SU-DHL-6 (cell line): Measurements from ENCODE around the gene DENND5A.

Experiments
- H2AFZ ChIP-seq: fragments of 200-600 bp; sonication (generic); 2 replicates; pipeline ENCODE4 v1.6.1; 2014; ENCODE audit warnings: low read depth, mild to moderate bottlenecking, moderate library complexity, mixed read lengths, antibody characterized with exemption, low read length; ENCODE audit not compliant: severe bottlenecking
- H3F3A ChIP-seq: fragments of 200-600 bp; shearing (Covaris generic); 2 replicates; pipeline ENCODE4 v1.6.0; 2016; ENCODE audit warnings: antibody characterized with exemption, mild to moderate bottlenecking; ENCODE audit not compliant: insufficient read depth
- H3K27ac ChIP-seq: fragments of 200-600 bp; sonication (generic); 2 replicates; pipeline ENCODE4 v1.5.1; 2016; ENCODE audit warnings: low read depth, mild to moderate bottlenecking, low read length, moderate library complexity, mixed read lengths
- H3K27me3 ChIP-seq: fragments of 200-600 bp; sonication (generic), shearing (Covaris generic); 2 replicates; pipeline ENCODE4 v1.6.0; 2014; ENCODE audit warnings: mild to moderate bottlenecking, low read length
- H3K36me3 ChIP-seq: fragments of 200-600 bp; sonication (generic); 2 replicates; pipeline ENCODE4 v1.6.1; 2014; ENCODE audit warnings: mild to moderate bottlenecking, low read length, mixed read lengths
- H3K4me2 ChIP-seq: fragments of 300-600, 200-600 bp; shearing (Covaris generic), sonication (generic); 2 replicates; pipeline ENCODE4 v1.6.0; 2014; ENCODE audit warnings: low read length, low read depth, mild to moderate bottlenecking; ENCODE audit not compliant: poor library complexity, severe bottlenecking
- H3K4me3 ChIP-seq: fragments of 200-600 bp; sonication (generic); 2 replicates; pipeline ENCODE4 v1.5.1; 2014; ENCODE audit warnings: antibody characterized with exemption, low read length, mild to moderate bottlenecking, mixed read lengths; ENCODE audit not compliant: insufficient read depth, poor library complexity, severe bottlenecking
- H3K79me2 ChIP-seq: fragments of 200-600 bp; sonication (generic); 2 replicates; pipeline ENCODE4 v1.6.1; 2014; ENCODE audit warnings: mild to moderate bottlenecking, low read length, moderate library complexity; ENCODE audit not compliant: insufficient read depth
- H3K9ac ChIP-seq: fragments of 200-600 bp; sonication (generic); 2 replicates; pipeline ENCODE4 v1.7.0; 2014; ENCODE audit warnings: mild to moderate bottlenecking, low read length
- H3K9me2 ChIP-seq: fragments of 200-600 bp; sonication (generic); replicated peaks from 2 replicates; pipeline ENCODE4 v1.6.1; 2014; ENCODE audit warnings: low read length; ENCODE audit not compliant: insufficient read depth
- H3K9me3 ChIP-seq: fragments of 200-600 bp; sonication (generic); 2 replicates; pipeline ENCODE4 v1.6.1; 2014; ENCODE audit warnings: low read length, mixed read lengths; ENCODE audit not compliant: insufficient read depth
- H4K20me1 ChIP-seq: fragments of 200-600 bp; sonication (generic); 2 replicates; pipeline ENCODE4 v1.6.1; 2014; ENCODE audit warnings: low read depth, mild to moderate bottlenecking, antibody characterized with exemption, low read length, moderate library complexity, mixed read lengths
- EZH2phosphoT487 ChIP-seq: fragments of 200-600 bp; sonication (generic), shearing (Covaris generic); conservative IDR thresholded peaks from 2 replicates; pipeline ENCODE4 v1.6.1; 2018; ENCODE audit warnings: mild to moderate bottlenecking, antibody characterized with exemption, low read length, moderate library complexity, mixed read lengths
- TF ChIP-seq, protein P1 (sequence below): fragments of 200-600 bp; sonication (generic); IDR thresholded peaks from one replicate; pipeline ENCODE4 v1.5.1; 2017; ENCODE audit warnings: antibody characterized with exemption, mild to moderate bottlenecking, low read length, moderate library complexity; ENCODE audit not compliant: insufficient read depth, poor library complexity, severe bottlenecking

DENND5A gene

DNA sequence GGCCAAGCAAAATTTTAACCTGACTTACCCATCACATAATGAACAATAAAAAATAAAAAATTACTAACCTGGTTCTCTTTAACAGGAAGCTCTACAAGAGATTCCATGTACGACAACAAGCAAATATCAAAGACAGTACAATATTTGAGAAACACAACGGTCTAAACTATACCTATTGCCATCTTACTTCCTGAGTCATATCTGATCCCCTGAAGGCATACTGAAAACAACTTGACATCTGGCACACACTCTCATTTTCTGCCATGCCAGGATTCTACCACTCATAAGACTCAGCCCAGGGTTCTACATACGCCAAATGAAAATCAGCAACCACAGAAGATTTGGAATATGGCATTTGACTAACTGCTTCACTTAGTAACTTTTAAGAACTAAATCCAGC lies 13.8 kb downstream of the DENND5A start:
- H3K4me2 ChIP-seq = no peak overlapping the region
- H3K27me3 ChIP-seq = no peaks in the 10 kb centered on the region
- no peak overlapping the region for H3K9ac ChIP-seq
- no peak overlapping the region for H2AFZ ChIP-seq
- H3K36me3 ChIP-seq = no peaks in the 10 kb centered on the region
- H3K9me2 ChIP-seq = no peaks in the 10 kb centered on the region
- no peaks in the 10 kb centered on the region for H3F3A ChIP-seq
- no peak for TF ChIP-seq EZH2phosphoT487
- TF ChIP-seq, protein P1, sequence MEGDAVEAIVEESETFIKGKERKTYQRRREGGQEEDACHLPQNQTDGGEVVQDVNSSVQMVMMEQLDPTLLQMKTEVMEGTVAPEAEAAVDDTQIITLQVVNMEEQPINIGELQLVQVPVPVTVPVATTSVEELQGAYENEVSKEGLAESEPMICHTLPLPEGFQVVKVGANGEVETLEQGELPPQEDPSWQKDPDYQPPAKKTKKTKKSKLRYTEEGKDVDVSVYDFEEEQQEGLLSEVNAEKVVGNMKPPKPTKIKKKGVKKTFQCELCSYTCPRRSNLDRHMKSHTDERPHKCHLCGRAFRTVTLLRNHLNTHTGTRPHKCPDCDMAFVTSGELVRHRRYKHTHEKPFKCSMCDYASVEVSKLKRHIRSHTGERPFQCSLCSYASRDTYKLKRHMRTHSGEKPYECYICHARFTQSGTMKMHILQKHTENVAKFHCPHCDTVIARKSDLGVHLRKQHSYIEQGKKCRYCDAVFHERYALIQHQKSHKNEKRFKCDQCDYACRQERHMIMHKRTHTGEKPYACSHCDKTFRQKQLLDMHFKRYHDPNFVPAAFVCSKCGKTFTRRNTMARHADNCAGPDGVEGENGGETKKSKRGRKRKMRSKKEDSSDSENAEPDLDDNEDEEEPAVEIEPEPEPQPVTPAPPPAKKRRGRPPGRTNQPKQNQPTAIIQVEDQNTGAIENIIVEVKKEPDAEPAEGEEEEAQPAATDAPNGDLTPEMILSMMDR = no peak
- peaks cover 10% of the 10 kb centered on the region; the same call in 1 of the 2 replicates for H4K20me1 ChIP-seq
- H3K79me2 ChIP-seq = no peaks in the 10 kb centered on the region
- H3K27ac ChIP-seq = no peak overlapping the region
- no peaks in the 10 kb centered on the region for H3K9me3 ChIP-seq
- H3K4me3 ChIP-seq = no peak overlapping the region

DNA sequence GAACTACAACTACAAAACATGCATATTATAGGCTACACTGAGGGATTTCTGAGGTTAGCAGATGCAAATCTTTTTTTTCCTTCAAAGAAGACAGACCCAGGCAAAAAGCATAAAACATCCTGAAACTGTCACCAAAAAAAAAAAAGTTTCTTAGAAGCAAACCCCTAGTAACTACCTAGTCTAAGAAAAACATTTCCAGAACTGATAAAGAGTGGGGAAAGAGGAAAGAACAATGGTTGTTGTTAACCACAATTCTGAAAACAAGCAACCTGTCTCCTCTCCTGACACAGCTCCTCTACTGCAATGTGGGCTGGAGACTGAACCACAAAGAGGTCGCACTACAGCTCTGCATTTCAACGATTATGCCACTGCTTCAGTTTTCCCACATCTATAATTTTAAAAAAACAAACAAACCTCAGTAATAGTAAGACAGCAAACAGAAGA lies 15.0 kb downstream of the DENND5A start:
- TF ChIP-seq, protein P1 = no peak
- no peak for TF ChIP-seq EZH2phosphoT487
- H3K4me2 ChIP-seq = no peak overlapping the region

DNA sequence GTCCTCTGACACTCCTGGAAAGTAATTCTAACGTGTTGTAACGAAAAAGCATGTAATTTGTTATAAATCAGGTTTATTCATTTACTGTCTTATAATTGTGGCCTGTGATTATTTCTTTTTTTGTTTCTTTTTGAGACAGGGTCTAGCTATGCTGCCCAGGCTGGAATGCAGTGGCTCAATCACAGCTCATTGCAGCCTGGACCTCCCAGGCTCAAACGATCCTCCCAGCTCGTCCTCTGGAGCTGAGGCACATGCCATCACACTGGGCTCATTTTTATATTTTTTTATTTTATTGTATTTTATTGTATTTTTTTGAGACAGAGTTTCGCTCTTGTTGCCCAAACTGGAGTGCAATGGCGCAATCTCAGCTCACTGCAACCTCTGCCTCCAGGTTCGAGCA lies 15.9 kb downstream of the DENND5A start:
- no peak overlapping the region for H3K9ac ChIP-seq
- no peaks in the 10 kb centered on the region for H3K27me3 ChIP-seq
- H3K36me3 ChIP-seq = no peaks in the 10 kb centered on the region
- no peak overlapping the region for H2AFZ ChIP-seq
- no peaks in the 10 kb centered on the region for H3K9me2 ChIP-seq
- H3K9me3 ChIP-seq = no peaks in the 10 kb centered on the region
- no peak overlapping the region for H3K4me3 ChIP-seq
- peaks cover 14% of the 10 kb centered on the region; the same call in 1 of the 2 replicates for H4K20me1 ChIP-seq
- TF ChIP-seq, protein P1 = no peak
- no peak for TF ChIP-seq EZH2phosphoT487
- H3K79me2 ChIP-seq = no peaks in the 10 kb centered on the region
- no peak overlapping the region for H3K4me2 ChIP-seq
- no peaks in the 10 kb centered on the region for H3F3A ChIP-seq
- H3K27ac ChIP-seq = no peak overlapping the region

More for the DNA sequence above, 15.0 kb downstream of the DENND5A start:
- H3K79me2 ChIP-seq = no peaks in the 10 kb centered on the region
- no peak overlapping the region for H3K9ac ChIP-seq
- peaks cover 14% of the 10 kb centered on the region; the same call in 1 of the 2 replicates for H4K20me1 ChIP-seq
- H3K27me3 ChIP-seq = no peaks in the 10 kb centered on the region
- H3K9me3 ChIP-seq = no peaks in the 10 kb centered on the region
- H3K27ac ChIP-seq = no peak overlapping the region
- no peaks in the 10 kb centered on the region for H3K36me3 ChIP-seq
- H2AFZ ChIP-seq = no peak overlapping the region
- H3K4me3 ChIP-seq = no peak overlapping the region
- no peaks in the 10 kb centered on the region for H3F3A ChIP-seq
- no peaks in the 10 kb centered on the region for H3K9me2 ChIP-seq
